WTC11 (cell line): Measurements from ENCODE around the gene KHDC3L. TPM values are rescaled to one million over a fixed set of nuclear protein-coding genes. Genes with fewer than 3 reads are reported as not detected.

Experiments
- ATAC-seq: fragments of 200-7000 bp; cut with Tn5 transposase; 2 replicates; pipeline ENCODE4 v1.10.0; 2021; ENCODE audit warnings: mild to moderate bottlenecking, moderate library complexity
- CTCF ChIA-PET: fragments of 300-600 bp; sonication (Branson Sonifier 250); formaldehyde crosslinking; loops from one replicate; lab custom pipeline; 2021; ENCODE audit warnings: antibody characterized with exemption; lab: Charles Lee
- POLR2A ChIA-PET: fragments of 350-600 bp; sonication (Branson Sonifier 250); formaldehyde crosslinking; loops from one replicate; lab custom pipeline; 2021; ENCODE audit warnings: antibody characterized with exemption; lab: Charles Lee
- DNase-seq: peaks from one replicate; pipeline ENCODE4 v3.0.0; 2021; ENCODE audit warnings: low spot score
- H3K27ac Mint-ChIP-seq: 2 replicates; pipeline ENCODE4 v1.8.0; 2021; ENCODE audit warnings: mixed read lengths
- H3K27me3 Mint-ChIP-seq: 2 replicates; pipeline ENCODE4 v1.8.0; 2021; ENCODE audit warnings: low read depth, mild to moderate bottlenecking, moderate library complexity, mixed read lengths
- H3K36me3 Mint-ChIP-seq: 2 replicates; pipeline ENCODE4 v1.8.0; 2021; ENCODE audit warnings: mixed read lengths
- H3K4me1 Mint-ChIP-seq: 2 replicates; pipeline ENCODE4 v1.8.0; 2022; ENCODE audit warnings: mixed read lengths
- H3K4me3 Mint-ChIP-seq: 2 replicates; pipeline ENCODE4 v1.8.0; 2021; ENCODE audit warnings: mild to moderate bottlenecking, moderate library complexity, mixed read lengths
- H3K9me3 Mint-ChIP-seq: 2 replicates; pipeline ENCODE4 v1.8.0; 2021; ENCODE audit warnings: mixed read lengths
- AR ChIP-seq: fragments of 250-450 bp; sonication (Bioruptor Pico); IDR thresholded peaks from 2 replicates; pipeline ENCODE4 v1.9.0; 2021; ENCODE audit warnings: mild to moderate bottlenecking
- CBFB ChIP-seq: sonication (generic); formaldehyde crosslinking; IDR thresholded peaks from 2 replicates; pipeline ENCODE4 v1.8.1; 2022; ENCODE audit warnings: mild to moderate bottlenecking, low read depth, missing genetic modification reagents
- FOXK1 ChIP-seq: sonication (generic); formaldehyde crosslinking; IDR thresholded peaks from 2 replicates; pipeline ENCODE4 v1.8.0; 2022; ENCODE audit warnings: mild to moderate bottlenecking, moderate library complexity, missing genetic modification reagents
- FOXP4 ChIP-seq: sonication (generic); formaldehyde crosslinking; IDR thresholded peaks from 2 replicates; pipeline ENCODE4 v1.8.0; 2022; ENCODE audit warnings: mild to moderate bottlenecking, missing genetic modification reagents
- GRHL2 ChIP-seq: fragments of 250-450 bp; sonication (Bioruptor Pico); IDR thresholded peaks from 2 replicates; pipeline ENCODE4 v1.8.0; 2022; ENCODE audit warnings: mild to moderate bottlenecking, moderate library complexity; ENCODE audit not compliant: insufficient replicate concordance, severe bottlenecking
- IRF2 ChIP-seq: sonication (generic); formaldehyde crosslinking; IDR thresholded peaks from 2 replicates; pipeline ENCODE4 v1.8.0; 2022; ENCODE audit warnings: low read depth, missing genetic modification reagents, borderline replicate concordance
- OVOL2 ChIP-seq: fragments of 250-450 bp; sonication (Bioruptor Pico); IDR thresholded peaks from 2 replicates; pipeline ENCODE4 v1.9.0; 2021; ENCODE audit warnings: mild to moderate bottlenecking, borderline replicate concordance
- PRDM15 ChIP-seq: sonication (generic); formaldehyde crosslinking; IDR thresholded peaks from 2 replicates; pipeline ENCODE4 v1.8.0; 2022; ENCODE audit warnings: missing genetic modification reagents
- STAT6 ChIP-seq: sonication (generic); formaldehyde crosslinking; conservative IDR thresholded peaks from 2 replicates; pipeline ENCODE4 v1.8.1; 2023; ENCODE audit warnings: mild to moderate bottlenecking, low read depth, missing genetic modification reagents, moderate library complexity
- TP53 ChIP-seq: sonication (generic); formaldehyde crosslinking; IDR thresholded peaks from 2 replicates; pipeline ENCODE4 v1.8.1; 2023; ENCODE audit warnings: mild to moderate bottlenecking, missing genetic modification reagents
- ZBTB43 ChIP-seq: sonication (generic); formaldehyde crosslinking; IDR thresholded peaks from 2 replicates; pipeline ENCODE4 v1.8.1; 2023; ENCODE audit warnings: mild to moderate bottlenecking, missing genetic modification reagents
- ZNF263 ChIP-seq: sonication (generic); formaldehyde crosslinking; IDR thresholded peaks from 2 replicates; pipeline ENCODE4 v1.8.1; 2022; ENCODE audit warnings: low read depth, mild to moderate bottlenecking, moderate library complexity, missing genetic modification reagents
- ZNF396 ChIP-seq: fragments of 250-450 bp; sonication (Bioruptor Pico); IDR thresholded peaks from 2 replicates; pipeline ENCODE4 v1.8.0; 2021; ENCODE audit warnings: mild to moderate bottlenecking, moderate library complexity, borderline replicate concordance
- ZNF416 ChIP-seq: fragments of 250-450 bp; sonication (Bioruptor Pico); IDR thresholded peaks from 2 replicates; pipeline ENCODE4 v1.9.0; 2021; ENCODE audit warnings: mild to moderate bottlenecking, inconsistent platforms
- ZNF532 ChIP-seq: fragments of 250-450 bp; sonication (Bioruptor Pico); IDR thresholded peaks from 2 replicates; pipeline ENCODE4 v1.9.0; 2021; ENCODE audit warnings: mild to moderate bottlenecking, borderline replicate concordance
- total RNA-seq: library from RNA; stranded (reverse); gene quantifications from 3 replicates; pipeline ENCODE4 v1.2.3, GENCODE V29; 2021

The KHDC3L gene
- total RNA-seq, 1 experiment from 2014 or later, result not detected

- H3K9me3 Mint-ChIP-seq, result peaks cover 6% of the 10 kb centered on the region
- DNase-seq (peak; percentile 48), ATAC-seq (peak; percentile 87)
- peaks cover 12% of the 10 kb centered on the region for H3K27me3 Mint-ChIP-seq
- H3K36me3 Mint-ChIP-seq, result peaks cover 5% of the 10 kb centered on the region; the same call in 1 of the 2 replicates
- H3K27ac Mint-ChIP-seq, result no peak within 1 kb of the TSS
- TF ChIP-seq PRDM15 (CRISPR knock-in tag) (peak; percentile 81), GRHL2 (CRISPR knock-in tag) (no peak), FOXK1 (CRISPR knock-in tag) (no peak)
- POLR2A ChIA-PET, result interaction anchor here (1.2 kb wide), 1 partner anchor 127 kb away, joined by 4 read pairs; no protein-coding TSS in a partner anchor
- CTCF ChIA-PET, result interaction anchor here (1.2 to 1.3 kb wide), 2 partner anchors 68 to 109 kb away, joined by 3 to 4 read pairs; no protein-coding TSS in a partner anchor
- peaks cover 26% of the 10 kb centered on the region for H3K4me1 Mint-ChIP-seq
- H3K4me3 Mint-ChIP-seq, result no peak within 1 kb of the TSS
Measured at GRCh38 chr6:73394577-73395354, 32.3 kb downstream of the KHDC3L start, which contains the start of gene DDX43. TSS of gene DDX43 (plus strand) at chr6:73394828. CDS start at chr6:73394906, 78 bp downstream.

GRCh38 chr6:73395875-73396274, 33.4 kb downstream of the KHDC3L start:
- POLR2A ChIA-PET, result interaction anchor here (0.7 to 1.2 kb wide), 2 partner anchors 126 to 1697 kb away, joined by 3 to 4 read pairs; no protein-coding TSS in a partner anchor
- ATAC-seq (no peak), DNase-seq (no peak)
- no peak overlapping the region for H3K4me3 Mint-ChIP-seq
- peaks cover 11% of the 10 kb centered on the region for H3K27me3 Mint-ChIP-seq
- peaks cover 21% of the 10 kb centered on the region for H3K4me1 Mint-ChIP-seq
- CTCF ChIA-PET, result interaction anchor here (1.2 kb wide), 1 partner anchor 110 kb away, joined by 4 read pairs; no protein-coding TSS in a partner anchor
- H3K9me3 Mint-ChIP-seq, result peaks cover 6% of the 10 kb centered on the region
- H3K27ac Mint-ChIP-seq, result no peak overlapping the region
- H3K36me3 Mint-ChIP-seq, result peaks cover 5% of the 10 kb centered on the region; the same call in 1 of the 2 replicates
- TF ChIP-seq FOXP4 (CRISPR knock-in tag), result no peak
- no peak for TF ChIP-seq AR
- TF ChIP-seq ZBTB43 (CRISPR knock-in tag), result no peak
- no peak for TF ChIP-seq CBFB
- TF ChIP-seq TP53, result no peak
- TF ChIP-seq IRF2 (CRISPR knock-in tag), result no peak
- TF ChIP-seq ZNF416 (CRISPR knock-in tag), result no peak
- no peak for TF ChIP-seq ZNF396 (CRISPR knock-in tag)
- no peak for TF ChIP-seq STAT6 (CRISPR knock-in tag)
- TF ChIP-seq ZNF263, result no peak
- no peak for TF ChIP-seq ZNF532
- no peak for TF ChIP-seq OVOL2 (CRISPR knock-in tag)
